ENCODE measurements around the gene BIRC5.

Gene BIRC5

GRCh38 chr17:78237401-78238012 lies 23.5 kb downstream of the BIRC5 start:
- no peak for TF ChIP-seq CTCF (IDR thresholded peaks at IDR 0.05)
- Histone ChIP-seq H3K36me3 (no peaks in the 10 kb centered on the region), H3K27me3 (peaks cover 0 to 22% of the 10 kb centered on the region in 2 donors), H3K9me3 (no peaks in the 10 kb centered on the region), H3K27ac (no peak overlapping the region), H3K4me3 (no peak overlapping the region), H3K4me1 (no peaks in the 10 kb centered on the region)
- intact Hi-C loops (cut with DNase I; ENCODE audit: low total_unique reads): no loop called here
- no peak for DNase-seq

- Histone ChIP-seq H3K4me3 (no peak overlapping the region), H3K27me3 (peaks cover 0 to 13% of the 10 kb centered on the region in 2 donors), H3K36me3 (no peaks in the 10 kb centered on the region), H3K4me1 (no peaks in the 10 kb centered on the region), H3K9me3 (no peaks in the 10 kb centered on the region), H3K27ac (no peak overlapping the region)
- DNase-seq: no peak
- TF ChIP-seq CTCF (IDR thresholded peaks at IDR 0.05): no peak
- intact Hi-C loops (cut with DNase I; ENCODE audit: low total_unique reads): no loop called here
Observed at GRCh38 chr17:78238823-78239488, 24.9 kb downstream of the BIRC5 start.

- TF ChIP-seq CTCF (IDR thresholded peaks at IDR 0.05): no peak
- Histone ChIP-seq H3K27ac (no peak overlapping the region), H3K36me3 (no peaks in the 10 kb centered on the region), H3K9me3 (no peaks in the 10 kb centered on the region), H3K27me3 (peaks cover 0 to 7% of the 10 kb centered on the region in 2 donors), H3K4me1 (no peaks in the 10 kb centered on the region), H3K4me3 (no peak overlapping the region)
- no peak for DNase-seq
- intact Hi-C loops (cut with DNase I; ENCODE audit: low total_unique reads): no loop called here
Observed at GRCh38 chr17:78239489-78239931, 25.5 kb downstream of the BIRC5 start.

- no peak for TF ChIP-seq CTCF (IDR thresholded peaks at IDR 0.05)
- no peaks in the 10 kb centered on the region for H3K4me1 ChIP-seq
- no peaks in the 10 kb centered on the region for H3K36me3 ChIP-seq
- H3K9me3 ChIP-seq: no peaks in the 10 kb centered on the region
- H3K4me3 ChIP-seq: no peak overlapping the region
- peaks cover 0 to 7% of the 10 kb centered on the region in 2 donors for H3K27me3 ChIP-seq
- no peak for DNase-seq
- H3K27ac ChIP-seq: no peak overlapping the region
- intact Hi-C loops (cut with DNase I; ENCODE audit: low total_unique reads): no loop called here
Observed at GRCh38 chr17:78240012-78240655, 26.1 kb downstream of the BIRC5 start.

- no peaks in the 10 kb centered on the region for H3K36me3 ChIP-seq
- no peaks in the 10 kb centered on the region for H3K4me1 ChIP-seq
- H3K9me3 ChIP-seq: no peaks in the 10 kb centered on the region
- TF ChIP-seq CTCF (IDR thresholded peaks at IDR 0.05): no peak
- no peak overlapping the region for H3K4me3 ChIP-seq
- H3K27ac ChIP-seq: no peak overlapping the region
- peaks cover 0 to 5% of the 10 kb centered on the region in 2 donors for H3K27me3 ChIP-seq
- no peak for DNase-seq
- intact Hi-C loops (cut with DNase I; ENCODE audit: low total_unique reads): no loop called here
Observed at GRCh38 chr17:78240839-78241238, 26.8 kb downstream of the BIRC5 start.
